ENCODE measurements around the gene BHLHE40.

GRCh38 chr3:4994144-4994730, 15.0 kb downstream of the BHLHE40 start:
- TF ChIP-seq ZBTB33 (IDR thresholded peaks at IDR 0.05; ENCODE audit: borderline replicate concordance, low read depth) (no peak), CTCF (IDR thresholded peaks at IDR 0.05) (no peak), TEAD4 (IDR thresholded peaks at IDR 0.05; ENCODE audit: borderline replicate concordance, insufficient read depth) (no peak), USF2 (IDR thresholded peaks at IDR 0.05; ENCODE audit: borderline replicate concordance, low read depth, low read length) (no peak), POLR2AphosphoS5 (IDR thresholded peaks at IDR 0.05; ENCODE audit: low read depth, low read length) (no peak), REST (IDR thresholded peaks at IDR 0.05; ENCODE audit: low read depth, low read length) (0 out of 2 replicates have a peak, but pooled peaks have one; percentile 10), MAX (IDR thresholded peaks at IDR 0.05; ENCODE audit: low read depth) (no peak), EZH2phosphoT487 (IDR thresholded peaks at IDR 0.05; ENCODE audit: borderline replicate concordance, low read depth) (no peak)
